Caki2 (cell line): Measurements from ENCODE around the gene TENM4. TPM values are rescaled to one million over a fixed set of nuclear protein-coding genes. Genes with fewer than 3 reads are reported as not detected.

Experiments
- DNase-seq: peaks from one replicate; pipeline ENCODE4 v3.0.0-alpha.2; 2015; ENCODE audit warnings: low read depth
- in situ Hi-C: cut with HindIII; loops from 2 replicates; pipeline ENCODE4 v1.10.0; 2016; ENCODE audit warnings: low sequenced_read_pairs, low pct_unique_long_range_greater_than_20kb, mixed read lengths
- total RNA-seq: library from RNA; depleted of rRNA; stranded (reverse); fragments of >200 nt; shearing (Covaris generic); gene quantifications from 2 replicates; pipeline ENCODE4 v1.2.3, GENCODE V29; 2014; ENCODE audit warnings: low replicate concordance

The TENM4 gene
- total RNA-seq, 1 experiment from 2014 or later: 0.17 TPM

DNA sequence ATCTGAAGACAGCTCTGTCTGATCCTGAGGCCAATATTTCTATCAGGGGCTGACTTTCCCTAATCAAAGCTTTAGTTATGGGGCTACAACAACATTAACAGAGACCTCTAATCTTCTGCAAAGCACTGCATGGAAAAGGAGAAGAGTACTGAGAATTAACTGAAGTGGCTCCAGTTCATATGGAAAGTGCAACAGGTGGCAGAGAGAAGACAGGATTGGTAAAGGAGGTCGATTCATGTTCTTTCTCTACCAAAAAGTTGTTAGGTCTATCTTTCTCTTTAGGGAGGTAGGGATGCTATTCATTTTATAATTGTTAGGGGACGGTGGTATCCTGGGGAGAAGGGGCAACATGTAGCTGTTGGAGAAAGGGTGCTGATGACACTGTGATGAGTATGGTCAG, 633.5 kb downstream of the TENM4 start:
- DNase-seq: no peak
- in situ Hi-C loops: no loop called here

DNA sequence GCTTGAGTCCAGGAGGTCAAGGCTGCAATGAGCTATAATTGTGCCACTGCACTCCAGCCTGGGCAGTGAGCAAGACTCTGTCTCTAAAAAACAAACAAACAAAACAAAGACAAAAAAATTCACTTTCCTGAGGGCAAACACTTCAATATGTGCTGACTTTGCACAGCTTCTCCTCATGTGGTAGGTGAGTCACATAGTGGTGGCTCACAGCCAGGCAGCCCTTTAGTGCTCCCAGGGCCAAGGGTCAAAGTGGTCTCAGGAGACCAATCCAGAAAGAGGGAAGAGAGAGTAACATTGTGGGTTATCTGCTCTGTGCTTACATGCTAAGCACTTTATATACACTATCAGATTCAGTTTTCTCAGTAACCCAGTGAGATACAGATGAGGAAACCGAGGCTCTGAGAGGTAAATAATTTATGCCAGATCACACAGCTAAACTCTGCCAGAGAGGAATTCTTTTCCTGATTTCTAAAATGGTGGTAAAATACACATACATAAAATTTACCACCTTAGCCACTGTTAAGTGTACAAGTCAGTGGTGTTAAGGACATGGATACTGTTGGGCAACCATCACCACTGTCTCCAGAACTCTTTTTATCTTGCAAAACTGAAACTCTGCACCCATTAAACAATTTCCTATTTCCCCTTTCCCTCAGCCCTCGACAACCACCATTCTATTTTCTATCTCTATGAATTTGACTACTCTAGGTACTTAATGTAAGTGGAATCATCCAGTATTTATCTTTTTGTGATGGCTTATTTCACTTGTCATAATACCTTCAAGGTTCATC, 634.4 kb downstream of the TENM4 start:
- in situ Hi-C loops: no loop called here
- no peak for DNase-seq

DNA sequence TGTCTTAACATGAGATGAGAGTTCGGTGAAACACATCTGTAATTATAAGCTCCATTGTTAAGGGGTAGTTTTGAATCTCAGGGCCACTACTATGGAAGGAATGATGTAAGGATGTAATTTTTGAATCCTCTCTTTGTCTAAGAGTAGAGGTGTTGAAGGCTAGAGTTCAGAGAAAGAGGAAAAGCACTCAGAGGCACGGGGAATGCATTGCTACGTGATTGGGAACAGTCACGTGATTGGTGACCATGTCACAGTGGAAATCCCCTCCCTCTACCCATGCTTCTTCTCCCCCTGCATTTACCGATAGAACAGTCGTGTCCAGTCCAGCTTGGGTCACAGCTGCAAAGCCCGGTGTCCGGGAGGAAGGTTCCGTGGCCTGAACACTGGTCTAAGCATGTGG, 635.8 kb downstream of the TENM4 start:
- DNase-seq: no peak
- in situ Hi-C loops: no loop called here

DNA sequence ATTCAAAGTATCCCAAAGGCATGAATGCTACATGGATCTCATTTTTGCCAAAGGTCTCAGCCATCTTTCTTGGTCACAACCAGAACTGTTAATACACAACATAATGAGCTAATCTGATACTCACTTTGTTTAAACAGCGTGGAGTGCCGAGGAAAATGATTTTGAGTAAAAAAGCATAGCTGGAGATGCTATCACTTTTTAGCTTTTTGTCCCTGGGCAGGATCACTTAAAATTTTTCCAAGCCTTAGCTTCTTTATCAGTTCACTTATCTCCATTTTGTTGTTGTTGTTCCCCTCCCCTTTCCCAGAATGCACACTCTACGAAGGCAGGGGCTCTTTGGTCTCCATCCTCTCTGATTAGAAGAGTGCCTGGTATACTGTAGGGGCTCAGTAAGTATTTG, 636.8 kb downstream of the TENM4 start:
- in situ Hi-C loops: no loop called here
- DNase-seq: no peak

DNA sequence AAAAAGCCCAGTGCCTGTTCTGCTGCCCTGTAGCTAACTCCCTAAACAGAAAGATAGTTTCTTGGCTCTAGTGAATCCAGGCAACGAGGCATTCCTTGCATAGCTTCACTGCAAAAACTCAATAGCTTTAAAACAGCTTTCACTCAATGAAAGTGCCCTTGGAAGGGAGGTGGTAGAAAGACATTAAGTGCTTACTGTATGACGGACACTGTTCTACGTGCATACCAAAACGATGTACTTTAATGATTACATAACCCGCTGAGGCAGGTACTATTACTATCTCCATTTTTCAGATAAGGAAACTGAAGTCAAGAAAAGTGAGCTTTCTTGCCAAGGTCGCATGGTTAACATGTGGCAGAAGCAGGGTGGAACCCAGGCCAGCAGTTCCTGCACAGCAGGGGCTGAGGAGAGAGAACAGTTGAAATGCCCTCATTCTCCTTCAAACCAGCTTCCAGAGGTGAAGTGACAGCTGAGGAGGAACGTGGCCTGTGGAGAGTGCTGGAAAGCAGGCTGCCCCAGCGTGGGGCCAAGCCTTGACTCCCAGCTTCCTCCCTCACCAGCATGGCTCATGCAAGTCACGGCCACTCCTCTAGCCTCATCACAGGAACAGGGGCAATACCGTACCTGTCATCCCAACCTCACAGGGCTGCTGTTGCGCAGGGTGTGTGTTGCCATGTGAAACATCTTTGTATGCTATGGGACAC, 638.6 kb downstream of the TENM4 start:
- DNase-seq: no peak
- in situ Hi-C loops: no loop called here

DNA sequence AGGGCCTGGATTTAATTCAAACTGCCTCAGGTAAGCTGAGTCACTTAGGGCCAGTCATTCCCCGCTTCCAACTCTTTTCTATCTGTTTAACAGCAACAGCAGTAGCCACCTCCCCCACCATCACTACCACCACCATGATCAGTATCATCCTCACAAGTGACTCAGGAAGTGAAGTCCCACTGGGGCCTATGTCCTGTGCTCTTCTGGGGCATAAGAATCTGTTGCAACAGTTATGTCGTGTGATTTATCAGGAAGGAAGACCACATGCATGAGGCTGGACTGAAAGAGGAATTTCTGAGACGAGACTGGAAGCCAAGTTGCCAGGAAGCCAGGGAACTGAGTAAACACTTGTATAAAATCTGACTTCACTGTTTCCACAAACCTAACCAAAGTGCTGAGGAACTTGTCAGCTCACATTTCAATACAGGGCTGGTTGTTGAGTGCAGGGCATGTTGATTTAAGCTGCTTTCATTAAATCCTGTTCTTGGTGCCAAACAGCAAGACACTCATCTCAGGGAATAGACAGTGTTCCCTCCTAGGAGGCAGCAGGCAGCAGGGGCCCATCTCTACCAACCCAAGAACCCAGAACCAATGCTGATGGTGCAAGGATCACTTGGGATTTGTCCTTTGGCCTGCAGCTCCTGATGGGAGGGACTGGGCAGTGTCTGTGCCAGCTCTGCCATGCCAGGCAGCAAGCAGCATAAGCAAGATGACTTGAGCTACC, 639.5 kb downstream of the TENM4 start:
- DNase-seq: no peak
- in situ Hi-C loops: no loop called here

DNA sequence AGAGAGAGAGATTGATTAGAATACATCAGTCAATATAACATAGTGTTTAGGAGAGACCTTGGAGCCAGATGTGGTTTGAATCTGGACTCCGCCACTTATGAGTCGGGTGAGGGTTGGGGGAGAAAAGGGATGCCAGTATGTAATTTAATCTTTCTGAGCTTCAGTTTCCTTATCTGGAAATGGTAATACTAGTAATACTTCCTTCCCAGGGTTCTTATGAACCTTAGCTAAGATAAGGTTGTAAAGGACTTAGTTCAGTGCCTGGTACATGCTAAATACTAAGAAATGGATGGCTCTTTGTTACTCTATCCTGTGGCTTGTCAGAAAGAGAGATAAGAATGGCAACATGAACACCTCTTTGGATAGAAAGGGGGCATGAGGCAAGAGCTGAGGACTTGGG, 640.1 kb downstream of the TENM4 start:
- in situ Hi-C loops: no loop called here
- no peak for DNase-seq

DNA sequence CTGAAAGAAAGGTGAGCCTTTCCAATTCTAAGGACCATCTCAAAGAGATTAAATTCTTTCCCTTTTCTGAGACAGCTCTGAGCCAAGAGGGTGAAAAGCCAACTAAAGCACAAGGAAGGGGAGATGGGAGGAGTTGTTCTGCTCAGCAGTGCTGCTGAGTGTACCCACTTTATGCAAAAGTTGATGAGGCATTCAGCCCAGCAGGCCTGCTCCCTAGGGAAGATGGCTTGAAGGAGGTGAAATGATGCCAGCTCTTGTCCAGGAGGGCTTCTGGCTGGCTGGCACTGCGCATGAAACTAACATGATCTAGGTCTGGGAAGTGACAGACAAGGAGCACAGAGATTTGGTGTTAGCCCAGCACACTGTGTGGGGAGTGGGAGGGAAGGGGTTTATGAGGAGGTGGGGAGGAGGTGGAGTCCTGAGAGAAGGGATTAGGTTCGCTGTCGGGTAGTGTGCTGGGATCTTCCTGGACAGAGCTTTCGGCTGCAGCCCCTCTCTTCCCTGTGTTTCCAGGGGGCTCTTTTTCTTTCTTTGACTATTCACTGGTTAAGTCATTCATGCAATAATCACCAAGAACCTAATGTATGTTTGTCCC, 640.6 kb downstream of the TENM4 start:
- in situ Hi-C loops: no loop called here
- DNase-seq: no peak

DNA sequence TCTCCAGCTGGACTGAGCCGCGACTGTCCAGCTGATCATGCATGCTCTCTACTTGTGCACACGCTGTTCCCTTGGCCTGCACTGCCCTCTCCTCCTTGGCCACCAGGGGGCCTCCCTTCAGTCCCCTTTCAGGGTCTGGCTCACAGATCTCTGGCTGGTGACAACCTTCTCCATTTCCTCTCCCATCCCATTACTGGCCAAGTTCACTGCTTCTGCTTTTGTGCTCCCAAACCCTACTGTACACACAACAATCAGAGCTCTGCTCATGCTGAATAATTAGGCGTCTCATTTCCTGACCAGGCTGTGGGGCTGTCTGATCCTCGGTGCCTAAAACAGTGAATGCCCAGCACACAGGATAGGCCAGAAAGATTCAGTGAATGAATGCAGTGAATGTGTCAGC, 642.2 kb downstream of the TENM4 start:
- no peak for DNase-seq
- in situ Hi-C loops: no loop called here

DNA sequence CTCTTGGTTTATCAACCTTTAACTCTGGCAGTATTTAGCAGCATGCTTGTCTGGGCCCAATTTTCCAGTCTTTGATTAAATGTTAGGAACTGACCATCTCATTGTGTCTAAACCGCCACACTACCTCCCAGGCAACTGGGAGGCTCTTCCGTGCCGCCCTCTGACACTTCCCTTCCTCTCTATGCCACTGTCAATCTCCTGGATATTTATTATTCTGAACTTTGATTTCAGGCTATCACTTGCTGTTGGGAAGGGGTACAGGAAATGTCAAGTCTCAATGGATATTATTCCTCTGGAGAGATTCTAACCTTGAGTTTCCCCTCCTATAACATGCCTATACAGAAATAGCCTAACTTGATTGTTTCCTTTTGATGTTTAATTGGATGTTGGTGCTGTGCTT, 643.3 kb downstream of the TENM4 start:
- in situ Hi-C loops: no loop called here
- DNase-seq: no peak

DNA sequence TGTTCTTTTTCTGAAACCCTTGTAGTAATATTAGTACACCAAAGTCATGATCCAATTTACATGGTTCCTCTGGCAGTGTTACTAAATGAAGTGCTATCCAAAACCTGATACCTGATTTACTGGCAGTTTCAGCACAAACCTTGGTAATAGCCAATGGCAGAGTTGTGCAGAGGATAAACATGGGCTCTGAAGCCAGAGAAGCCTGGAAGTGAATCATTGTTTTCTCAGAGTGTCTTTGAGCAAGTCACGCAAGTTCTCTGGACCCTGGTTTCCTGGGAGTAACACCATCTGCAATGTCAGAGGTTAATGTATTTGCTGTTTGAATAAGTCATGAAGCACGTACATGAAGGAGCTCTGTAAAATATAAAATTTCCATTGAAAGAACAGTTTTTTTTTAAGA, 643.9 kb downstream of the TENM4 start:
- in situ Hi-C loops: no loop called here
- DNase-seq: peak; percentile 52

DNA sequence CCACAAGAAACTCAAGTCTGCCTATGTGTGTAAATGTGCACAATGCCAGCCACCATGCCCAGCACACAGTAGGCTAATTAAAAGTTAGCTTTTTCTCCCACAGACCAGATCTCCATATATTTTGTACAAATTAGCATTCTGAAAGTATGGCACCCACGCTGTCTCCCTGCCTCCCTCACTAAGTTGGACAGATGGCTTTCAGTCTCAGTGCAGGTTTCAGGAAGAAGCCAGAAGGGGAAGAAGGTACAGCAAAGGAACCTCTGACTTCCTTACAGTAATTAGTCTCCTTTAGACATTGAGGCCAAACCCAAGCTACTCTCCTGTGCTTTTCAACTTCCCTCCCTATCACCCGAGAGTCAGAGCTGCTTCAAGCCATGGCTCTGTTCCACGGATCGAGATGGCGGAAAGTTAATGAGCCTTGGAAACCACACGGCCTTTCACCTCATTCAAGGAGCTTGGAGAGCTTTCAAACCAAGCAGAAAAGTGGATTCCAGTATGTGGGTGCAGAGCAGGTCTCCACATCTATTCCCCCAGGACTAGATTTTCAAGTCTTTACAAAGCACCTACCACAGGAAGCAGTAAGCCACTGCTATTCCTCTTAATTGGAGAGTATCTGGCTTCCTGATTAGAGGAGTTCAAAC, 645.1 kb downstream of the TENM4 start:
- peak; percentile 53 for DNase-seq

DNA sequence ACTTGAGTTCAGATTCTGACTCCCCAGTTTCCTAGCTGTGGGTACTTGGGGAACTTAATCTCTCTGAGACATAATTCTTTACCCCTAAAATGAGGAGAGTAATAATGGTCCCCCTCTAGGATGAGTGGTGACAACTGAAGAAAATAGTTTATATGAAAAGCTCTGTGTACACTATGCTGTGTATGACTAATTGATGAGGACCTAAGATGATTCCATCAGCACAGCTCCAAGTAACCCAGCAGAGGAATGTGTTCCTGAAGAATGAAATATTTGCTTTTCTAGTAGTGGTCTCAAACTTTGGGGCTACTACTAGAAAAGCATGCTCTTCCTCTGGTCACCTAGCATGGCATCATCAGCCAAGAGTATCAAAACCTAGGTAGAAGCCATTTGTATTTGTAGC, 648.9 kb downstream of the TENM4 start:
- DNase-seq: no peak
- in situ Hi-C loops: no loop called here

More for the DNA sequence above, 645.1 kb downstream of the TENM4 start:
- in situ Hi-C loops: no loop called here

DNA sequence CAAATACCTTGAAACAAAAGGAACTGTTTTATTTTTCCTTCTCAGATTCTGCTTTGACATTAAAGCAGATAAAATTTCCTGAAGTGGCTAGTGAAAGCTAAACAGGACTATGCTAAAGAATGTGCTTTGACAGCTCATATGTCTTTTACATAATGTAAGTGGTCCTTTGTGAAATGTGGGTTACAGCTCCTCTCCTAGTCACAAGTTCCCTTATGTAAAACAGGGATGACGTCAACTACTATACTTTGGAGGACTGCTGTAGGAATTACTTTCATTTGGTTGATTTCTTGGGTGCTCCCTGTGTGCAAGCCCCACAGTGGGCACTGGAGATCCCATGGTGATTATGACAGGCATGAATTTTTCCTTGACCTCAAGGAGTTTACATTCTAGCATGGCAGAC, 649.6 kb downstream of the TENM4 start:
- DNase-seq: no peak

DNA sequence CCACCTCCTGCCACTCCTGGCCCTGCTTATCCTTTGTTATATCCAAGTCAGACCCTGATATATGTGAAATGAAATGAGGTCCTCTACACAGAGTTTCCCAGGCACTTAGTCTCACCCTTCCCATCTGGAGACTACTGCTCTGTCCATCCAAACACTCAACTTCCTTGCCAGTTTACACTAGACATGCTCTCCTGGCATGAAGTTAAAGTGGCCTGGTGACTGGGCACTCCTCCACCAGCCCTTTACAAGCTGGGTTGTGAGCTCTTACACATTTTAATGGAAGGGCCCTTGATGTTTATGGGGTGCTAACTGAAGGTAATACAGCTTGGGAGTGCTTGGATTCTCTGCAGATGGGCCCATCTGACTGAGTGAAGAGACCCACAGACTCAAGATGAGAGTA, 650.0 kb downstream of the TENM4 start:
- in situ Hi-C loops: no loop called here
- no peak for DNase-seq

More for the DNA sequence above, 649.6 kb downstream of the TENM4 start:
- in situ Hi-C loops: no loop called here

DNA sequence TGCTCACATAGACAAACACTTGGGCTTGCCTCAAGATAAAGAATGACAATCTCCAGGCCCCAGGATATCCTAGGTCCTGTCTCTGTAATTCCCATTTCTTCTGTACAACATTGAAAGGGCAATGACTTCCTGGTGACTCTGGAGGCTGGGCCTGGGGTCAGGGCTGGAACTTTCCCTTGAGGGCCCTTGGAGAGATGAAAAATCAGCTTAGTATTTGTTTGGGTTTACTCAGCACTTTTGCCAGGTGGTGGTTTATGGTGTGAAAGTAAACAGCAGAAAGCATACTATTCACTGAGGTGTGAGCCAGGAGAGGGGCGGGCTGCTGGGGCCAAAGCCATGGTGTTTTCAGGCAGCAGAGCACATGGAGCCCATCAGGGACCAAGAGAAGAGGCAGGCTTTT, 651.5 kb downstream of the TENM4 start:
- no peak for DNase-seq
- in situ Hi-C loops: no loop called here

DNA sequence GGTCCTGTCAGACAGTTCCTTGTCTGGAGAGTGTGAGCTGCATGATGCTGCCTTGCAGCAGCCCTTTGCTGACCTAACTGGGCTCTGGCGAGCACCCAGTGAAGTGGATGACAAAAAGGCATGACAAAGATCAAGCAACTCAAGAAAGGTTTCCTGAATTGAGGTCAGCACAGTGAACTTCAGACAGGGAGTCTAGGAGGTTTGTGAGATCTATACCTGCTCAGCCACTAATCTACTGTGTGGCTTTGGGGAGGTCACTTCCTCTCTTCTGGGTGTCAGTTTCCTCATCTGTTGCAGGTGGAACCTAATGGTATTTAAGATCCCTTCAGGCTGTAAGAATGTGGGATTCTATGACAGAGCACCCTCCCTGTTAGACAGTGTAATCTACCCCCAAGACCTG, 652.3 kb downstream of the TENM4 start:
- in situ Hi-C loops: no loop called here
- no peak for DNase-seq

DNA sequence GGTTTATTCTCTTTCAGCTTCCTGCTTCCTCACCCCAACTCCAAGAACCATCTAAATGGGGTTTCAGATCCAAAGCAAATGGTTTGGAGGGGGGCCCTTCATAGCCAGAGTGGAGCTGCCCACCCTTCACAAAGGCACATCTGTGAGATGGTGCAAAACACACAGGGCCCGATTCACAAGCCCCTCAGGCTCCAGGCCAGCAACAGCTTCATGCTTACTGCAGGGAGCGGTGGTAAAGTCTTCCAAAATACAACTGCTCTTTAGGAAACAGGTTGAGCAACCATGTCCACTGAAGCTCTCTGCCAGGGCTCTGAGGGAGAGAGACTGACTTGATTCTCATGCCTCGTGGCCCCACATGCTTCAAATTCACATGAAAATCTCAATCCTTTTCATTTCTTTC, 653.1 kb downstream of the TENM4 start:
- in situ Hi-C loops: no loop called here
- no peak for DNase-seq
